Neuronal stem cell (in vitro differentiated cells): ENCODE data around the gene C1orf141.

Experiments used
- DNase-seq: peaks from one replicate; pipeline ENCODE4 v3.0.0-alpha.2; 2013; ENCODE audit warnings: low spot score
- H2AFZ ChIP-seq: one replicate; pipeline ENCODE4 v1.6.1; 2013; ENCODE audit warnings: mild to moderate bottlenecking, low read length, inconsistent platforms
- H2AK5ac ChIP-seq: 2 replicates; pipeline ENCODE4 v1.6.1; 2013; ENCODE audit warnings: low read depth, mild to moderate bottlenecking, inconsistent platforms, low read length, moderate library complexity, mixed read lengths
- H2BK120ac ChIP-seq: 2 replicates; pipeline ENCODE4 v1.6.1; 2013; ENCODE audit warnings: low read depth, mild to moderate bottlenecking, inconsistent platforms, low read length, moderate library complexity, mixed read lengths
- H2BK12ac ChIP-seq: one replicate; pipeline ENCODE4 v1.6.1; 2013; ENCODE audit warnings: low read length, inconsistent platforms
- H2BK15ac ChIP-seq: 2 replicates; pipeline ENCODE4 v1.6.1; 2013; ENCODE audit warnings: mild to moderate bottlenecking, low read length, inconsistent platforms, mixed read lengths
- H2BK5ac ChIP-seq: one replicate; pipeline ENCODE4 v1.6.1; 2013; ENCODE audit warnings: inconsistent platforms, mild to moderate bottlenecking, low read length, moderate library complexity
- H3K14ac ChIP-seq: one replicate; pipeline ENCODE4 v1.6.1; 2013; ENCODE audit warnings: low read length, inconsistent platforms
- H3K18ac ChIP-seq: 2 replicates; pipeline ENCODE4 v1.6.1; 2013; ENCODE audit warnings: low read length, inconsistent platforms
- H3K23ac ChIP-seq: 2 replicates; pipeline ENCODE4 v1.6.1; 2013; ENCODE audit warnings: low read depth, mild to moderate bottlenecking, mixed read lengths, low read length, inconsistent platforms; ENCODE audit not compliant: poor library complexity
- H3K27ac ChIP-seq: replicated peaks from 3 replicates; pipeline ENCODE4 v1.5.1; 2013; ENCODE audit warnings: low read length, inconsistent platforms
- H3K27me3 ChIP-seq, 3 experiments: 2 replicates each; pipeline ENCODE4 v1.6.1; 2013; ENCODE audit warnings: low read length in 3 of 3, mild to moderate bottlenecking in 2 of 3, inconsistent platforms in 1 of 3, low read depth in 1 of 3, mixed read lengths in 1 of 3, moderate library complexity in 1 of 3; ENCODE audit not compliant: control insufficient read depth in 3 of 3, insufficient read depth in 3 of 3
- H3K36me3 ChIP-seq, 2 donors: replicated peaks in 1 of 2; 2 replicates each; pipeline ENCODE4 v1.6.1; 2013; ENCODE audit warnings: low read length in 2 of 2; ENCODE audit not compliant: control insufficient read depth in 2 of 2, insufficient read depth in 2 of 2
- H3K4ac ChIP-seq: 2 replicates; pipeline ENCODE4 v1.6.1; 2013; ENCODE audit warnings: inconsistent platforms, mild to moderate bottlenecking, low read length, moderate library complexity
- H3K4me1 ChIP-seq, 2 donors: 1 replicate in 1 of 2; 2 replicates in 1 of 2; pipeline ENCODE4 v1.6.1; 2013; ENCODE audit warnings: low read length in 2 of 2, low read depth in 1 of 2; ENCODE audit not compliant: control insufficient read depth in 2 of 2, insufficient read depth in 1 of 2
- H3K4me2 ChIP-seq: one replicate; pipeline ENCODE4 v1.6.1; 2013; ENCODE audit warnings: mild to moderate bottlenecking, low read length, inconsistent platforms; ENCODE audit not compliant: insufficient read depth, poor library complexity, severe bottlenecking
- H3K4me3 ChIP-seq, 2 donors: 2 replicates each; pipeline ENCODE4 v1.5.1; 2013; ENCODE audit warnings: low read length in 2 of 2, mild to moderate bottlenecking in 2 of 2, inconsistent platforms in 1 of 2, moderate library complexity in 1 of 2
- H3K79me1 ChIP-seq: one replicate; pipeline ENCODE4 v1.6.1; 2013; ENCODE audit warnings: low read depth, mild to moderate bottlenecking, inconsistent platforms, low read length, moderate library complexity
- H3K9ac ChIP-seq: one replicate; pipeline ENCODE4 v1.6.1; 2013; ENCODE audit warnings: mild to moderate bottlenecking, low read depth, low read length, inconsistent platforms; ENCODE audit not compliant: poor library complexity
- H3K9me3 ChIP-seq, 2 donors: replicated peaks in 1 of 2; 2 replicates each; pipeline versions ENCODE3 to v1.6.1; 2013; ENCODE audit warnings: low read length in 2 of 2, mild to moderate bottlenecking in 2 of 2, inconsistent platforms in 1 of 2, low read depth in 1 of 2, mixed read lengths in 1 of 2, moderate library complexity in 1 of 2; ENCODE audit not compliant: control insufficient read depth in 2 of 2, insufficient read depth in 1 of 2
- H4K8ac ChIP-seq: one replicate; pipeline ENCODE4 v1.6.1; 2013; ENCODE audit warnings: low read depth, mild to moderate bottlenecking, inconsistent platforms, low read length, moderate library complexity
- H4K91ac ChIP-seq: one replicate; pipeline ENCODE4 v1.6.1; 2013; ENCODE audit warnings: low read length, low read depth, mild to moderate bottlenecking, inconsistent platforms; ENCODE audit not compliant: poor library complexity
- WGBS, 2 donors: extraction: QIAGEN DNeasy Blood & Tissue Kit; methylation state at CpG; one replicate each; pipeline ENCODE4 v1.1.7; 2013; ENCODE audit warnings: missing lambda C conversion rate in 2 of 2, mixed read lengths in 1 of 2; ENCODE audit not compliant: insufficient read length in 2 of 2, insufficient replicate concordance in 1 of 2; ENCODE audit errors: extremely low coverage in 2 of 2; 5-methylcytosine and 5-hydroxymethylcytosine counted together

C1orf141 gene

GRCh38 chr1:67124455-67124854 lies 10.3 kb downstream of the C1orf141 start:
- no peak for DNase-seq
- Histone ChIP-seq H3K23ac (no peak overlapping the region), H3K4me3 (no peak overlapping the region), H3K18ac (no peak overlapping the region), H4K91ac (no peak overlapping the region), H3K4ac (no peak overlapping the region), H3K27me3 (no peaks in the 10 kb centered on the region), H3K14ac (no peak overlapping the region), H3K4me2 (no peak overlapping the region), H3K79me1 (no peaks in the 10 kb centered on the region), H2BK5ac (no peak overlapping the region), H2AK5ac (no peak overlapping the region), H2BK120ac (no peak overlapping the region), H2AFZ (no peak overlapping the region), H3K4me1 (peaks cover 0 to 1% of the 10 kb centered on the region in 2 donors), H4K8ac (no peak overlapping the region), H3K9me3 (peaks cover 0 to 4% of the 10 kb centered on the region in 2 donors), H3K9ac (no peak overlapping the region), H2BK12ac (no peak overlapping the region), H3K27ac (no peak overlapping the region), H3K36me3 (no peaks in the 10 kb centered on the region), H2BK15ac (no peak overlapping the region)
- WGBS, 2 donors: no CpG with 5 or more reads among the region's 4 CpGs

DNA sequence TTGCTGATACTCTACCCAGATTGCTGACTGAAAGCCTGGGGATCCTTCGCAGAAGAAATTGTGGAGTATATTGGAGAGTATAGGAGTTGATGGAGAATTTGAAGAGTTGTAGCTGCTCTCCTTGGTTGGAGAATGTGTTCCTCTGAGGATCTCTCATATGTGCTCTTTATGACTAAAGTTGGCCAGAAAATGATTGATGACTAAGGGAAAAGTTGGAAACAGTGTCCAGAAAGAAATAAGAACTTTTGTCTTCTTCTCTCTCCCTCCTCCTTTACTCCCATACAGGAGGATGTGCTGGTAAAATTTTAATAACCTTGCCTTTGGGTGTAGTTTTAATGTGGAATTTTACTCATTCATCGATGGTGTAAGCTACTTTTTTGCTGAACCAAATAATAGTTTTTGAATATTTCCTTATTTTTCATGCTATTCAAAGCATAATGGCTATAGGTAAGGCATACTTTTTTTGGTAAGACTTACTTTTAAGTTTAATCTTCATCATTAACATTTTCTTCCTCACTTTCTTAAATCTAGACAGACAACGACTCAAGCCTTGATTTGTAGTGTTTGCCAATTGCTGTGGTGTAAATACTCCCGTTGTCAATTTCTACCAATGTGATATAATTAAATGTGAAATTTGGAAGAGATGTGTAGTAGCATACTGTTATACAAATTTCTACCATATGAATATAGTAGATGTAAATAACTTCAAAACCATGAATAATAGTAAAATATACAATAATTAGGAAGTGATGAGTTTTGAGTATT lies 13.7 kb downstream of the C1orf141 start:
- H2AK5ac ChIP-seq: no peak overlapping the region
- peaks cover 0 to 1% of the 10 kb centered on the region in 2 donors for H3K4me1 ChIP-seq
- H2BK15ac ChIP-seq: no peak overlapping the region
- H3K9me3 ChIP-seq: peaks cover 0 to 4% of the 10 kb centered on the region in 2 donors
- no peak overlapping the region for H3K4me3 ChIP-seq
- H3K9ac ChIP-seq: no peak overlapping the region
- no peak overlapping the region for H4K91ac ChIP-seq
- H3K14ac ChIP-seq: no peak overlapping the region
- no peak overlapping the region for H3K4ac ChIP-seq
- H2BK12ac ChIP-seq: no peak overlapping the region
- H3K79me1 ChIP-seq: no peaks in the 10 kb centered on the region
- H3K23ac ChIP-seq: no peak overlapping the region
- H3K18ac ChIP-seq: no peak overlapping the region
- H3K27ac ChIP-seq: no peak overlapping the region
- H2AFZ ChIP-seq: no peak overlapping the region
- no peak overlapping the region for H2BK5ac ChIP-seq
- no CpG with 5 or more reads among the region's 4 CpGs for WGBS, 2 donors
- no peaks in the 10 kb centered on the region for H3K27me3 ChIP-seq
- no peak overlapping the region for H2BK120ac ChIP-seq
- no peak overlapping the region for H4K8ac ChIP-seq
- no peak for DNase-seq
- no peaks in the 10 kb centered on the region for H3K36me3 ChIP-seq
- H3K4me2 ChIP-seq: no peak overlapping the region

- H3K79me1 ChIP-seq: no peaks in the 10 kb centered on the region
- H2AK5ac ChIP-seq: no peak overlapping the region
- H3K4ac ChIP-seq: no peak overlapping the region
- no peak overlapping the region for H2BK120ac ChIP-seq
- no peak overlapping the region for H4K8ac ChIP-seq
- peaks cover 0 to 9% of the 10 kb centered on the region in 2 donors for H3K9me3 ChIP-seq
- no peak overlapping the region for H2BK12ac ChIP-seq
- H3K4me3 ChIP-seq: no peak overlapping the region
- no peak overlapping the region for H4K91ac ChIP-seq
- H2AFZ ChIP-seq: peak overlapping the region; percentile 4
- H3K4me1 ChIP-seq: no peaks in the 10 kb centered on the region
- no peaks in the 10 kb centered on the region for H3K27me3 ChIP-seq
- no peak overlapping the region for H3K9ac ChIP-seq
- DNase-seq: no peak
- H3K14ac ChIP-seq: no peak overlapping the region
- no peak overlapping the region for H3K23ac ChIP-seq
- H3K27ac ChIP-seq: no peak overlapping the region
- H3K36me3 ChIP-seq: no peaks in the 10 kb centered on the region
- H3K18ac ChIP-seq: no peak overlapping the region
- H2BK15ac ChIP-seq: no peak overlapping the region
- H3K4me2 ChIP-seq: no peak overlapping the region
- WGBS, 2 donors: no CpG with 5 or more reads among the region's 3 CpGs
- no peak overlapping the region for H2BK5ac ChIP-seq
Measured at GRCh38 chr1:67118646-67119045, 16.1 kb downstream of the C1orf141 start.

GRCh38 chr1:67118191-67118590 lies 16.6 kb downstream of the C1orf141 start:
- Histone ChIP-seq H3K23ac (no peak overlapping the region), H2AK5ac (no peak overlapping the region), H3K4ac (no peak overlapping the region), H3K27me3 (no peaks in the 10 kb centered on the region), H3K9ac (no peak overlapping the region), H3K36me3 (no peaks in the 10 kb centered on the region), H3K9me3 (peaks cover 0 to 9% of the 10 kb centered on the region in 2 donors), H3K4me2 (no peak overlapping the region), H3K79me1 (no peaks in the 10 kb centered on the region), H2BK12ac (no peak overlapping the region), H3K4me1 (no peaks in the 10 kb centered on the region), H3K14ac (no peak overlapping the region), H3K4me3 (no peak overlapping the region), H4K8ac (no peak overlapping the region), H3K18ac (no peak overlapping the region), H2BK15ac (no peak overlapping the region), H4K91ac (no peak overlapping the region), H2AFZ (peak overlapping the region; percentile 4), H2BK5ac (no peak overlapping the region), H3K27ac (no peak overlapping the region), H2BK120ac (no peak overlapping the region)
- no peak for DNase-seq
